HG03565 (cell line): ENCODE data around the gene KIDINS220.

Experiments used
- ATAC-seq: cut with Tn5 transposase; IDR thresholded peaks from one replicate; pipeline ENCODE4 v1.9.1; 2021; ENCODE audit warnings: mild to moderate bottlenecking, moderate library complexity; ENCODE audit not compliant: unreplicated experiment

Gene KIDINS220

GRCh38 chr2:8853426-8853825 lies 16.0 kb upstream of the KIDINS220 start:
- ATAC-seq = no peak

GRCh38 chr2:8851811-8852560 lies 14.6 kb upstream of the KIDINS220 start:
- ATAC-seq = no peak

DNA sequence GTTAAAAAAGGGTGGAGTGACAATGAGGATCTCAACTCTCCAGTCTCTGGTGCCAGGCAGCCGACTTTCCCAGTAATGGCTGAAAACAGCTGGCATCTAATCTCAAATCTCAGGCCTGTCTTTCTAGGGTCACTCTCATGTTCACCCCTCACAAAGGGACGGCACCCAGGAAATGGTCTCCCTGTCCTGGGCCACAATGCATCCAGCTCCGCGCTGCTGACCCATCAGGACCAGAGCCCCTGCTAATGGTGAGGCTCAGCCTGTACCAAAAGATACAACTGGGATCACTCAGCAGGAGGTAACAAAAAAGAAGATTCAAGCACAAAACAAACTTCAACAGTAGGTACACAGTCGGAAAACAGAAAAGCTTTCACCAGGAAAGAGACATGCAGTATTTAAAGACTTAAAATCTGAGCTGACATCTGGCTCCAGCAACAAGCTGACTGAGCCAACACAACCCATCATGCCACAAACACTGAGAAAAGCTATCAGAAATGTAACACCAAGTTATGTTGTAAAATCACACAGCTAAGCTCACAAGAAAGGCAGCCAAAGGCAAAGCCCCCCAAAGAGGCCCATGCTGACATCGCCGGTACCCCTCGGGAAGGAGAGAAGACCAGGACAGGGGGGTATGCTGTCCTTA lies 13.6 kb upstream of the KIDINS220 start:
- ATAC-seq = no peak

- no peak for ATAC-seq
Measured at GRCh38 chr2:8849327-8849726, 11.9 kb upstream of the KIDINS220 start.

DNA sequence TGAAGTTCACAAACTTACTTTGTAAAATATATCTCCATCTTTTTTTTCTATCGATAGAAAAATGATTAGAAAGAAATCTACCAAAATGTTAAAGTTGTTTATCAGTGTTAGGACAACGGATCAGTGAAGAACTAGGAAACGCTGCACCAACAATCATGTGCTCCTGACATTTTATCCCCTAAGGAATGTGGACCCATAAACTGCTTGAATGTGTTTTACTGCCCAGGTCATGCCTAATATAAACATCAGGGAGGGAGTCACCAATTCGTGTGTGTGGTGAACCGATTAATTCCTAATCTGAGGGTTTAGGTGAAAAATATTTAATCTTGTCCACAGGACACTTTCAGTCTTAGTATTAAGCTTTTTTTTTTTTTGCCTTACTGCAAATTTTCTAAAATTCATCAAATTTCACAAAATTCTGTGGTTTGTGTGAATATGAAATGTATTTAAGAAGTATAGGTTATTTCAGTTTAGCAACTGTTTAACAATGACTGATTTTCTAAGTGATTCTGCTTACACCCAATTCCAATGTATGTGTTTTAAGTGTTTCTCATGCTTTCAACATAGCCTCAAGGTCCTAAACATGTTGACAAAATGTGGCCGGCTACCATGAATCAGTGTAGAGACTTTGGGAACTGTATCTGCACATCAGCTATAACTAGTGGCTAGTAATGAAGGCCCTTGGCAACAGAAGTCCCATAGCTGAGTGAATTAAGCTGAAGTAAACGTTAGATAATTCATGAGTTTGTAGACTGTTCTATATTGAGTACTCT lies 11.1 kb upstream of the KIDINS220 start:
- no peak for ATAC-seq

GRCh38 chr2:8847400-8847799 lies 10.0 kb upstream of the KIDINS220 start:
- no peak for ATAC-seq

- no peak for ATAC-seq
Measured at GRCh38 chr2:8841932-8842331, 4.5 kb upstream of the KIDINS220 start.

DNA sequence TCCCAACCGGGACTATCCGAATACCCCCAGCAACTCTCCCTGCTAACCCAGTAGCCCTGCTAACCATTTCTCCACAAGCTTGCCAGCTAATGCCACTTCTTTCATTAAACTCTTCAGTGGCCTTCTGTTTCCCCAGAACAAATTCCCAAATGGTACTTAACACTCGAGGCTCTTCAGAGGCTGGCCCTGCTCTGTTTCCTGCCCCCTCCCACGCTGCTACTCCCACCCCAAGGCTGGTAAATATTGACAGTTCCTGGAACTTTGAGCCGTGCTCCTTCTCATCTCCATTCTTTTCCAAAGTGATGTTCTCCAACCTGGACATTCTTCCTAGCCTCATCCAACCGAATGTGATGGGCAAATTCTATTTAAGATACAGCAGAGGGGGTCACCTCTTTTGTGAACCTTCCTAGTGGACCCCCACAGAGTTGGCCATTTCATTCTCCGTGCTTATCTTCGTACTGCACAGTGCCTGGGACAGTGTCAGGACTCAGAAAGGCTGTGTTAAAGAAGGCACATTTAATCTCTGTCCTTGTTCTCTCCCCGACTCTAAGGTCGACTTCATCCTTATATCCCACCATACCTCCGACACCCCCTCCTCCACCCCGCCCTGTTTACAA lies 3.2 kb upstream of the KIDINS220 start:
- no peak for ATAC-seq

GRCh38 chr2:8839189-8839965 lies 2.0 kb upstream of the KIDINS220 start:
- ATAC-seq = no peak

DNA sequence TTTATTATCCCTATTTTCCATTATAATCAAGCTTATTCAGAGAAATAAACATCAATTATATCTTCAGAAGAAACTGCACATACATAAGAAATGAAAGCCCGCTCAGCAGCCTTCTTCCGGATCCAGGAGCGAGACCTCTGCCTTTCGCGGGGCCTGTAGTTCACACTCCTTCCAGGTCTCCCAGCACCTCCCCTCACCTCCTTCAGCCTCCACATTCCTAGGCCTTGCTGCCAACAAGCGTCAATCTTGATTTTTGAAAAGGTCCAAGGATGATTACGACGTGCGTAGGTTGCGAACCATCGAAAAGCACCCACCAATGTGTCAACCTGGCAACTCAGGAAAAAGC lies 355 bp upstream of the KIDINS220 start:
- no peak for ATAC-seq

DNA sequence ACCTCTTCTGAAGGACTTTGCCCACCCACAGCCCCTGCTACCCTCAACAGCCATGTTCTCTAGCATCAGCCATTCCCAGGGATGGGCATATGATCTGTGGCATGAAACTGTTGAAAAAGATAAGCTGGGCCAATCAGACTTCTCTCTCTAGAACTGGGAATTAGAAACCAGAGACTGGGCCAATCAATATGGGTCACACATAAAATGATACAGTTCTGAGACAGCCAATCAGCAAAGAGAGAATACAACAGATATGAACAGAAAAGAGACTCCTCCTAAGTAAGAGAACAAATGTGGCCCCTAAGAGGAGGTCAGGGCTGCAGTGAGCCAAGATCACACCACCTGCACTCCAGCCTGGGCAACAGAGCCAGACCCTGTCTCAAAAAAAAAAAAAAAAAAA lies 2.1 kb downstream of the KIDINS220 start:
- ATAC-seq = no peak

- ATAC-seq = no peak
Measured at GRCh38 chr2:8833853-8834252, 3.6 kb downstream of the KIDINS220 start.

DNA sequence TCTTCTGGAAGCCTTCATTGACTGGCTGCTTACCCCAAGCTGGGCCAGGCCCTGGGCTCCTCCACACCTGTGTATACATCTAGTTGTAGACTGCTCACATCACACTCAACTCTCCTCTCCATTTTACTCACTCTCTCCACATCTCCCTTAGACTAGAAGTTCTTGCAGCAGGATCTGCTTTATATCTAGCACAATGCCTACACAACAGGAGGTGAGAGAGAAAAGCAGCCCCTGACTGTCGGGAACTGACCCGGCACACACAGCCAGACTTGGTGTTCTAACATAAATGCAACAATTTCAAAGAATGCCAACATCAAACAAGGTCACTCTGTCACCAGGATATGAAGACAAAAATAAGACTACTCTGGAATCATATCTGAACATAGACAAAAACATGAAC lies 5.9 kb downstream of the KIDINS220 start:
- ATAC-seq = no peak

- no peak for ATAC-seq
Measured at GRCh38 chr2:8827729-8828128, 9.7 kb downstream of the KIDINS220 start.

DNA sequence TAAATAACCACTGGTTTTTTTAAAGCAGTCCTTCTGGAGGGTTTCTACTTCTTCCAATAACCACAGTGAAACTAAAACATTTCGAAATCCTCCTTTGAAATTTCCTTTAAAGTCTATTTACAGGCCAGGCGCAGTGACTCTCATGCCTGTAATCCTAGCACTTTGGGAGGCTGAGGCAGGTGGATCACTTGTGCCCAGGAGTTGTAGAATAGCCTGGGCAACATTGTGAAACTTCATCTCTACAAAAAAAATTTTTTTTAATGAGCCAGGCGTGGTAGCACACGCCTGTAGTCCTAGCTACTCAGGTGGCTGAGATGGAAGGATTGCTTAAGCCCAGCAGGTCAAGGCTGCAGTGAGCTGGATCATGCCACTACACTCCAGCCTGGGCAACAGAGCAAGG lies 15.2 kb downstream of the KIDINS220 start:
- ATAC-seq = no peak

- no peak for ATAC-seq
Measured at GRCh38 chr2:8821276-8822217, 15.9 kb downstream of the KIDINS220 start.

DNA sequence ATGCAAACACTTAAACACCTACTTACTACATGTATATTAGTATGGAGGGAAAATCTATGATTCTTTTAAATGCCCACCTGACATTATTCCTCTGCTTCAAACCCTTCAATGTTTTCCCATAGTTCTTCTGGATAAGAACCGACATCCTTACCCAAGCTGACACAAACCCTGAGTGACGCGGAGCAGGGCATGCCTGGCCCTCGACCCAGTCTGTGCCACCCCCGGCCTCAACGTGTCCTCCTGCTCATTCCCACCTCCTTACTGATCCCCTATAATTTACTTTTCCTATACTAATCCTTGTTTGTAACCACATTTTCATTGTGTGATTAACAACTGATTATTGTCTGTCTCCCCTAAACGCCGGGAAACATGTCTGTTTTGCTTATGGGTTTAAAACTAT lies 17.5 kb downstream of the KIDINS220 start:
- ATAC-seq = no peak

DNA sequence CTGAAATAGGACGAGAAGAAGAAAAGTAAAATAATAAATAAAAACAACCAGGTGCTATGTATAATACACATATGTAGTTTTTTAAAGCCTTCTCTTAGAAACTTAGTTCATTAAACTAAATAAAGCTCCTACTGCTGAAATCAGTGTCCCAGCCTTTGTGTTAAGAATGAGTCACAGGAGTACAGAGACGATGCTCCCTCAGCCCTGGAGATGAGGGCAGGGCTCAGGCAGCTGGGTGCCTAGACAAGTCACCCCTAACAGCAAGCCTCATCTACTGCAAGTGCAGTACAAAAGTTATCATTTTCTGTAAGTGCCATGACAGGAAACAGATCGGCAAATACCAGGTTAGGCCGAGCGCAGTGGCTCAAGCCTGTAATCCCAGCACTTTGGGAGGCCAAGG lies 18.2 kb downstream of the KIDINS220 start:
- ATAC-seq = no peak

- ATAC-seq = no peak
Measured at GRCh38 chr2:8817221-8817620, 20.2 kb downstream of the KIDINS220 start.
